Cardiac fibroblast (primary cell): Measurements from ENCODE around the gene TBX15.
A peak's percentile ranks its signal among the peaks of the same experiment; 100 is the strongest.

Experiments used
- DNase-seq, 2 donors: peaks; one replicate each; pipeline versions ENCODE4 v3.0.0 to v3.0.0-alpha.2; 2010; ENCODE audit warnings: low read depth in 2 of 2
- H3K4me3 ChIP-seq, 2 donors: replicated peaks in 1 of 2; 1 replicate in 1 of 2; 2 replicates in 1 of 2; pipeline ENCODE4 v1.5.1; 2011; ENCODE audit warnings: low read depth in 2 of 2, low read length in 2 of 2, mild to moderate bottlenecking in 2 of 2, moderate library complexity in 1 of 2
- TF ChIP-seq, protein P1 (sequence below): IDR thresholded peaks from one replicate; pipeline ENCODE4 v1.5.1; 2011; ENCODE audit warnings: low read depth, mild to moderate bottlenecking, low read length, inconsistent platforms

The TBX15 gene

DNA sequence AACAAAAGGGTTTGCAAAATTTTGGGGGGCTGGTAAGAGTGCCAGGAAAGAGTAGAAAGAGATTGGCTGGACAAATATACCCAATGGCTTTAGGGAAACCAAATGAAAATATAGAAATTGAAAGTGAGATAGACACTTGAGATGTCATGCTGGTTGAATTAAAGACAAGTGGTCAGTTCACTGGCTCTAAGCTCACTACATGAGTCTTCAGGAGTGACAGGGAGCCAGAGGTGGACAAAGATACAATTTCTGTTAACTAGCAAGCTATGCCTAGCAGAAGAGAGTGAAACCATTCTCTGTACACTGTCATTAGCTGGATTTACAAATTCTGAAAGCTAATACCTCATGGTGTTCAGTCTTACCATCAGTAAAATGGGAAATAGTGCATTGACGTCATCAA lies 82.5 kb downstream of the TBX15 start:
- TF ChIP-seq, protein P1, sequence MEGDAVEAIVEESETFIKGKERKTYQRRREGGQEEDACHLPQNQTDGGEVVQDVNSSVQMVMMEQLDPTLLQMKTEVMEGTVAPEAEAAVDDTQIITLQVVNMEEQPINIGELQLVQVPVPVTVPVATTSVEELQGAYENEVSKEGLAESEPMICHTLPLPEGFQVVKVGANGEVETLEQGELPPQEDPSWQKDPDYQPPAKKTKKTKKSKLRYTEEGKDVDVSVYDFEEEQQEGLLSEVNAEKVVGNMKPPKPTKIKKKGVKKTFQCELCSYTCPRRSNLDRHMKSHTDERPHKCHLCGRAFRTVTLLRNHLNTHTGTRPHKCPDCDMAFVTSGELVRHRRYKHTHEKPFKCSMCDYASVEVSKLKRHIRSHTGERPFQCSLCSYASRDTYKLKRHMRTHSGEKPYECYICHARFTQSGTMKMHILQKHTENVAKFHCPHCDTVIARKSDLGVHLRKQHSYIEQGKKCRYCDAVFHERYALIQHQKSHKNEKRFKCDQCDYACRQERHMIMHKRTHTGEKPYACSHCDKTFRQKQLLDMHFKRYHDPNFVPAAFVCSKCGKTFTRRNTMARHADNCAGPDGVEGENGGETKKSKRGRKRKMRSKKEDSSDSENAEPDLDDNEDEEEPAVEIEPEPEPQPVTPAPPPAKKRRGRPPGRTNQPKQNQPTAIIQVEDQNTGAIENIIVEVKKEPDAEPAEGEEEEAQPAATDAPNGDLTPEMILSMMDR: no peak

DNA sequence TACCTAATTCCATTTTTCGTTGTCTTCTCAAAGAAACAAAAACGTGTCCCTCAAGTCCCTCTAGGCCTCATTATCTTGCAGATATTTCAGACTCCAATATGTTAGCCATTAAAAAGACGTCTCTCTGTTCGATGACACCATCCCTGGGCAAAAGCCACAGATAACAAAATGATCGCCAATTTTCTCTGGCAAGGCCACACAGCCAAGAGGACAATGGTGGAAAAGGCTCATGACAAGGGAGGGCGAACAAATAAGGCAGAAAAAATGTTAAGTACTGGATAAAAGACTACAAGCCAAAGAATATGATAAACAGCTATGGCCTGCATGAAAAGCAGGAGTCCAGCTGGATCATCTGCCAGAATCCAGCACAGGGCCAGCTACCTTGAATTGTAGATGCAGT lies 82.9 kb downstream of the TBX15 start:
- TF ChIP-seq, protein P1: no peak
- no peak for DNase-seq
- H3K4me3 ChIP-seq: no peak overlapping the region

More for the DNA sequence above, 82.5 kb downstream of the TBX15 start:
- H3K4me3 ChIP-seq: no peak overlapping the region
- DNase-seq: no peak

DNA sequence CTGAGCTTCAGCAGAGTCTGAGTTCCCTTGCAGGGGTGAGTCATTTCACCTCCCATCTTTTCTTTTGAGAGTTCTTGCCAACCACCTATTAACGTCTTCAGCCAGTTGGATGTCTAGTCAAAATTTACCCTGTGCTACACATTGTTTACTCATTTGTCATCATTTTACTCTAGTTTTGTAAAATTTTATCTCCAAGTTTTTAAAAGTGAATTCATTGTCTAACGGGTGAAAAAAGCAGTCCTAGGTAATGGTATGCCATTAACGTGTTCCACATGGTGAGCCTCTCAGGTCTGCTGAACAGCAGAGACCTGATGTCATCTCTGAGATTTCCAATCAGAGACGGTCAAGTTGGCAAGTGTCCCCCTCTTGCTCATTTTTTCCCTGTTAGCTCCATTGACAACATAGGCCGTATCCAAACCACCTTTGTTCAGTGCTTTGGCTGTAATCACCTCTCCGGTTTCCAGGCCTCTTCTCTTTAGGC lies 85.4 kb downstream of the TBX15 start:
- peak in 1 of 2 donors; percentile 56 for DNase-seq
- TF ChIP-seq, protein P1: no peak
- no peak overlapping the region for H3K4me3 ChIP-seq

DNA sequence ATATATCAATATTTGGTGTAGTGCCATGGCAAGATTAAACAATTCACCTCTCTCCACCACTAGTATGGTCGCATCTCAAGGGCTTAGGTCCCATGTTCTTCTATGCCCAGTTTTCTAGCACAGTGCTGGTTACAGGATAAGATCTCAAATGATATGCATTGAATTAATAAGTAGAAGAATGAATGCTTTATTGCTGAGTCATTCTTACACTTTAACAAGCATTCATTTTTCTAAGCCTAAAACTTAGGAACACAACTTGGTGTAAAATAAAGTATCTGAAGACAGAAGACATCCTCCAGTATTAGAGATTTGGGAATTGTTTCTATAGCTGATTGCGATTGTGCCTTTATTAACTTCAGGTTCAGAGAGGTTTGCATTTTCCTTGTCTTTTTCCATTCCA lies 85.8 kb downstream of the TBX15 start:
- TF ChIP-seq, protein P1: no peak
- H3K4me3 ChIP-seq: no peak overlapping the region

DNA sequence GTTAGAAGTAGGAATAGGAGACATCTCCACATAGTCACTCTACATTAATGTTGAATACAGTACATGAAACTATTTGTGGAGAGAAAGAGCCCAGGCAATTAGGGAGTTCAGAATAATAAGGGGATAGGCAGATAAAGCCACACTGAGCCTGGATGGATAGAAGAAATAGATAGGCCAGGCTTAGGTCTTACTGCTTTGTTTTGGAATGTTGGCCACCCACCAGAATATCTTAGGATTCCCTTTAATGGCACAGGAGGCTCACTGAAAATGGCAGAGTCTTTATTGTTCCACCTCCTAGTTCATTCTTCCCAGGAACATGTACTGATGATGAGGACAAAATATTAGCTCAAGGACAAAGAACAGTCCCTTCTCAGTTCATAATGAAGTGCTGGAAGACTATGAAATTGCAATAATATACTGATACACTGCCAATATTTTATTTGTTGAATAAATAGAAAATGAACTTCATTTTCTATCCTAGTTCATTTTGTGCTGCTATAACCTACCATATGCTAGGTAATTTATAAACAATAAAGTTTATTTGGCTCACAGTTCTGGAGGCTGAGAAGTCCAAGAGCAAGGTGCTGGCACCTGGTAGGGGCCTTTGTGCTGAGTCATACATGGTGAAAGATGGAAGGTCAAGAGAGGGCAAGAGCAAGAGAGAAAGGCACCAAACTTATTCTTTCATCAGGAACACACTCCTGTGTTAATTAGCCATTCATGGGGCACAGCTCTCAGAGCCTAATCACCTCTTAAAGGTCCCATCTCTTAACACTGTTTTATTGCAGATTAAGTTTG lies 87.3 kb downstream of the TBX15 start:
- TF ChIP-seq, protein P1: no peak
- no peak for DNase-seq
- no peak overlapping the region for H3K4me3 ChIP-seq

More for the DNA sequence above, 85.8 kb downstream of the TBX15 start:
- DNase-seq: no peak

DNA sequence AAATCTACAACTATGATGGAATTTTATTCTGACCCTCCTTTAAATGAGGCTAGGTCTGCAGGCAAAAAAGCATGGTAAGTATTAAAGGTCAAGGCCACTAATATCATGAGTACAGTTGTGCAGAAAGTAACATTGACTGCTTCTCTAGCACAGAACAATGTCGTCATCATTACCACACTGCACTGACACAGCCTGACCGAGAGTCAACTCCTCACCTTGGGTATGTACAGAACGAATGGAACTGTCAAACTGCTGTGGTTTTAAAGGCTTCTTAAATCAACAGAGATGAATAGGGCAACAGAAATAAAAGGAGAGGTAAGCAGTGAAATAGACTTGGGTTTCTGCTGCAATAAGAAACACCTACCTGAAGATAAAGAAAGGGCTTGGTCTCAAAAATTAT lies 88.8 kb downstream of the TBX15 start:
- DNase-seq: no peak
- TF ChIP-seq, protein P1: no peak
- no peak overlapping the region for H3K4me3 ChIP-seq
